Choroid plexus epithelial cell (primary cell): ENCODE data around the gene CELSR3.

ENCODE experiments used
- DNase-seq: peaks from one replicate; pipeline ENCODE4 v3.0.0-alpha.2; 2010; ENCODE audit warnings: low read depth
- H3K4me3 ChIP-seq: 2 replicates; pipeline ENCODE4 v1.5.1; 2011; ENCODE audit warnings: low read depth, mild to moderate bottlenecking, control low read depth, low read length, moderate library complexity
- CTCF ChIP-seq: conservative IDR thresholded peaks from 2 replicates; pipeline ENCODE4 v1.5.1; 2011; ENCODE audit warnings: low read depth, mild to moderate bottlenecking, control low read depth, inconsistent platforms, low read length, moderate library complexity

The CELSR3 gene

GRCh38 chr3:48687220-48687678 is 24.6 kb upstream of the CELSR3 start:
- no peak for DNase-seq
- TF ChIP-seq CTCF: no peak
- H3K4me3 ChIP-seq: no peak overlapping the region

- no peak for TF ChIP-seq CTCF
- H3K4me3 ChIP-seq: no peak overlapping the region
Measured at GRCh38 chr3:48686538-48687219, 24.0 kb upstream of the CELSR3 start.

GRCh38 chr3:48685603-48686511 is 23.2 kb upstream of the CELSR3 start, which contains the start of gene NCKIPSD:
NCKIPSD (minus strand) TSS chr3:48685915; CDS start chr3:48685807, 108 bp downstream.
- peak within 1 kb of the TSS; percentile 97 for H3K4me3 ChIP-seq
- peak; percentile 82 for DNase-seq
- TF ChIP-seq CTCF: peak; percentile 68

More at GRCh38 chr3:48686538-48687219, 24.0 kb upstream of the CELSR3 start:
- peak; percentile 47 for DNase-seq

- peak overlapping the region; percentile 97 for H3K4me3 ChIP-seq
- no peak for DNase-seq
- no peak for TF ChIP-seq CTCF
Measured at GRCh38 chr3:48685293-48685602, 22.6 kb upstream of the CELSR3 start.

- H3K4me3 ChIP-seq: peak overlapping the region; percentile 97
- DNase-seq: peak; percentile 32
- TF ChIP-seq CTCF: no peak
Measured at GRCh38 chr3:48684480-48685143, 21.9 kb upstream of the CELSR3 start.

- DNase-seq: peak; percentile 26
- peak overlapping the region; percentile 97 for H3K4me3 ChIP-seq
- TF ChIP-seq CTCF: no peak
Measured at GRCh38 chr3:48684054-48684349, 21.3 kb upstream of the CELSR3 start.
